MCF 10A (cell line): ENCODE measurements around the gene TRAPPC11. TPM values are rescaled to one million over a fixed set of nuclear protein-coding genes. Genes with fewer than 3 reads are reported as not detected.

Experiments used
- BruUV-seq: library from RNA; stranded (reverse); fragments of 400-500 nt; replicated peaks from 2 replicates; lab custom pipeline; 2021; lab: Mats Ljungman, UMichigan
- CTCF ChIA-PET: fragments of 300-600 bp; sonication (Branson Sonifier 250); formaldehyde crosslinking; extraction: SDS; loops from one replicate; lab custom pipeline; 2021; ENCODE audit warnings: antibody characterized with exemption, inconsistent platforms; lab: Yijun Ruan, JAX
- POLR2A ChIA-PET: fragments of 300-600, 350-650 bp; sonication (Branson Sonifier 250); formaldehyde crosslinking; extraction: SDS; loops from one replicate; lab custom pipeline; 2020; ENCODE audit warnings: antibody characterized with exemption, inconsistent platforms; lab: Yijun Ruan, JAX
- DNase-seq: peaks from one replicate; pipeline ENCODE4 v3.0.0-alpha.2; 2018; ENCODE audit not compliant: unreplicated experiment
- H3K27ac Mint-ChIP-seq: one replicate; pipeline ENCODE4 v1.8.0; 2022; ENCODE audit warnings: mild to moderate bottlenecking, low read depth, mixed read lengths; ENCODE audit not compliant: unreplicated experiment
- H3K27me3 Mint-ChIP-seq: one replicate; pipeline ENCODE4 v1.8.0; 2022; ENCODE audit warnings: mixed read lengths; ENCODE audit not compliant: insufficient read depth, unreplicated experiment
- H3K36me3 Mint-ChIP-seq: one replicate; pipeline ENCODE4 v1.8.0; 2022; ENCODE audit warnings: mild to moderate bottlenecking, moderate library complexity, mixed read lengths; ENCODE audit not compliant: insufficient read depth, unreplicated experiment
- H3K4me1 Mint-ChIP-seq: one replicate; pipeline ENCODE4 v1.8.0; 2022; ENCODE audit warnings: mixed read lengths; ENCODE audit not compliant: insufficient read depth, unreplicated experiment
- H3K4me3 Mint-ChIP-seq: one replicate; pipeline ENCODE4 v1.8.0; 2022; ENCODE audit warnings: mild to moderate bottlenecking, moderate library complexity, mixed read lengths; ENCODE audit not compliant: unreplicated experiment
- H3K9me3 Mint-ChIP-seq: one replicate; pipeline ENCODE4 v1.8.0; 2022; ENCODE audit warnings: mixed read lengths; ENCODE audit not compliant: unreplicated experiment
- CTCF ChIP-seq: fragments of 200-600 bp; IDR thresholded peaks from one replicate; pipeline ENCODE4 v1.8.0; 2022; ENCODE audit warnings: antibody characterized with exemption, mild to moderate bottlenecking; ENCODE audit not compliant: unreplicated experiment
- intact Hi-C: fragments of 100-400 bp; cut with micrococcal nuclease; formaldehyde crosslinking; loops from 2 replicates; pipeline ENCODE4 v1.14.1; 2022
- total RNA-seq: library from RNA; stranded (reverse); gene quantifications from 2 replicates; pipeline ENCODE4 v1.2.3, GENCODE V29; 2022

Gene TRAPPC11
- total RNA-seq, 1 experiment from 2014 or later = 29.4 TPM

- intact Hi-C loops = loop anchor here (5.0 kb wide), 1 partner anchor 133 kb away; no protein-coding TSS in a partner anchor
Measured at GRCh38 chr4:183635321-183635720, 23.8 kb upstream of the TRAPPC11 start.

GRCh38 chr4:183635741-183636140 is 23.4 kb upstream of the TRAPPC11 start:
- no TSS peak for BruUV-seq
- H3K36me3 Mint-ChIP-seq = no peaks in the 10 kb centered on the region
- CTCF ChIA-PET = interaction anchor here (1.0 to 1.1 kb wide), 2 partner anchors 22 to 72 kb away, joined by 3 read pairs; no protein-coding TSS in a partner anchor
- no peak overlapping the region for H3K4me3 Mint-ChIP-seq
- no peaks in the 10 kb centered on the region for H3K27me3 Mint-ChIP-seq
- no peak for DNase-seq
- no peak for TF ChIP-seq CTCF
- H3K9me3 Mint-ChIP-seq = no peaks in the 10 kb centered on the region
- H3K27ac Mint-ChIP-seq = peak overlapping the region; percentile 3
- POLR2A ChIA-PET = interaction anchor here (0.6 to 2.8 kb wide), 4 partner anchors 11 to 88 kb away, joined by 3 to 8 read pairs (median 4); no protein-coding TSS in a partner anchor
- peaks cover 14% of the 10 kb centered on the region for H3K4me1 Mint-ChIP-seq
- intact Hi-C loops = loop anchor here (5.0 kb wide), 1 partner anchor 133 kb away; no protein-coding TSS in a partner anchor

More at GRCh38 chr4:183635321-183635720, 23.8 kb upstream of the TRAPPC11 start:
- Mint-ChIP-seq H3K36me3 (no peaks in the 10 kb centered on the region), H3K27ac (no peak overlapping the region), H3K4me1 (peaks cover 14% of the 10 kb centered on the region), H3K9me3 (no peaks in the 10 kb centered on the region), H3K4me3 (no peak overlapping the region), H3K27me3 (no peaks in the 10 kb centered on the region)
- DNase-seq = no peak
- POLR2A ChIA-PET = interaction anchor here (0.6 to 2.8 kb wide), 2 partner anchors 11 to 88 kb away, joined by 3 to 8 read pairs; no protein-coding TSS in a partner anchor
- CTCF ChIA-PET = interaction anchor here (1.0 kb wide), 1 partner anchor 72 kb away, joined by 3 read pairs; no protein-coding TSS in a partner anchor
- TF ChIP-seq CTCF = no peak
- no TSS peak for BruUV-seq

- Mint-ChIP-seq H3K9me3 (no peaks in the 10 kb centered on the region), H3K36me3 (peaks cover 7% of the 10 kb centered on the region), H3K27ac (peak overlapping the region; percentile 3), H3K4me3 (peak overlapping the region; percentile 48), H3K4me1 (peaks cover 14% of the 10 kb centered on the region), H3K27me3 (no peaks in the 10 kb centered on the region)
- peak; percentile 11 for DNase-seq
- intact Hi-C loops = loop anchor here (5.0 kb wide), 1 partner anchor 134 kb away; no protein-coding TSS in a partner anchor
- ChIA-PET CTCF (interaction anchor here (0.6 to 1.1 kb wide), 2 partner anchors 23 to 335 kb away, joined by 3 read pairs; no protein-coding TSS in a partner anchor), POLR2A (interaction anchor here (0.6 to 2.8 kb wide), 12 partner anchors 8 to 192 kb away, joined by 3 to 11 read pairs (median 5); partner anchors contain the start of genes CDKN2AIP, ING2, RWDD4 and TRAPPC11)
- TF ChIP-seq CTCF = no peak
- no TSS peak for BruUV-seq
Measured at GRCh38 chr4:183636503-183636902, 22.6 kb upstream of the TRAPPC11 start.

GRCh38 chr4:183636923-183637322 is 22.2 kb upstream of the TRAPPC11 start:
- Mint-ChIP-seq H3K27me3 (no peaks in the 10 kb centered on the region), H3K36me3 (peaks cover 11% of the 10 kb centered on the region), H3K4me3 (peak overlapping the region; percentile 48), H3K4me1 (peaks cover 14% of the 10 kb centered on the region), H3K9me3 (no peaks in the 10 kb centered on the region), H3K27ac (peak overlapping the region; percentile 3)
- peak; percentile 67 for DNase-seq
- no peak for TF ChIP-seq CTCF
- intact Hi-C loops = loop anchor here (5.0 kb wide), 1 partner anchor 135 kb away; no protein-coding TSS in a partner anchor
- no TSS peak for BruUV-seq
- ChIA-PET CTCF (interaction anchor here (0.6 to 1.1 kb wide), 3 partner anchors 23 to 1110 kb away, joined by 3 read pairs; no protein-coding TSS in a partner anchor), POLR2A (interaction anchor here (0.6 to 2.8 kb wide), 12 partner anchors 8 to 192 kb away, joined by 3 to 11 read pairs (median 5); partner anchors contain the start of genes CDKN2AIP, ING2, RWDD4 and TRAPPC11)
